ENCODE measurements around the gene RFNG. TPM values are rescaled to one million over a fixed set of nuclear protein-coding genes. Genes with fewer than 3 reads are reported as not detected.
A peak's percentile ranks its signal among the peaks of the same experiment; 100 is the strongest.

The RFNG gene
- total and polyA plus RNA-seq, 2 of the 13 experiments (the other 11 are each of a cell fraction or from before 2014, with no cell fraction given), result 61.4 to 64.0 TPM

DNA sequence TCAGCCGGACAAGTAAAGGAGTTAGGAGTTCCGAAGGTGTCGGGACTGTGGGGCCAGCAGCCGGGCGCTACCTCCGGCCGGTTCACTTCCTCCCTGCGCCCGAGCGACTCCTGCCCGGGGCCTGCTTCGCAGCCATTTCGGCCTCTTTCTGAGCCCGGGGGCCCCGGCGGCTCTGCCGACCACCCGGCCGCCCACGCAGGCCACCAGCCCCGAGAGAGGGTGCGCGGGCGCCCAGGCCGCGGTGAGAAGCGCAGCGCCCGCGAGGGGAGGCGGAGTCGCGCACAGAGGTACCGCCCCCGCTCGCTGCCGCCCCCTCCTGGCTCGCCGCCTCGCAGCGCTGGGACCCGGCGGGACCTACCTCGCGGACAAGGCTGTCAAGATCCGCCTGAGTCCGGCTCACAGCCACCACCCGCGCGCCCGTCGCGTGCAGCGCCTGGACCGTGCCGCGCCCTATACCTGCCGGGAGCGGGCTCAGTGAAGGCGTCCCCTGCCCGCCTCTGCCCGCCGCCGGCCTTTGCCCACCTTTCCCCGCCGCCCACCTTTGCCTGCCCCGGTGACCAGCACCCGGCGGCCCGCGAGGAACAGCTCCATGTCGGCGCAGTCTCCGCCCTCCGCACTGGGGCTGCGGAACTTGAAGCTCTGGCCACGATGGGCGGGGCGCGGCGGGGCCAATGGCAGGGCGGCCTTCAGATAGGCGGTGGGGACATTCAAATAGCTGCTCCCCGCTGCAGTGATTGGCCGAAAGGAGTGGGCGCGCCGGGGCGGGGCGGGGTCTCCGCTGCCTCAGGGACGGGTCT, 14.3 kb downstream of the RFNG start, which contains the start of gene DCXR (continued):
- TF ChIP-seq, protein P1, sequence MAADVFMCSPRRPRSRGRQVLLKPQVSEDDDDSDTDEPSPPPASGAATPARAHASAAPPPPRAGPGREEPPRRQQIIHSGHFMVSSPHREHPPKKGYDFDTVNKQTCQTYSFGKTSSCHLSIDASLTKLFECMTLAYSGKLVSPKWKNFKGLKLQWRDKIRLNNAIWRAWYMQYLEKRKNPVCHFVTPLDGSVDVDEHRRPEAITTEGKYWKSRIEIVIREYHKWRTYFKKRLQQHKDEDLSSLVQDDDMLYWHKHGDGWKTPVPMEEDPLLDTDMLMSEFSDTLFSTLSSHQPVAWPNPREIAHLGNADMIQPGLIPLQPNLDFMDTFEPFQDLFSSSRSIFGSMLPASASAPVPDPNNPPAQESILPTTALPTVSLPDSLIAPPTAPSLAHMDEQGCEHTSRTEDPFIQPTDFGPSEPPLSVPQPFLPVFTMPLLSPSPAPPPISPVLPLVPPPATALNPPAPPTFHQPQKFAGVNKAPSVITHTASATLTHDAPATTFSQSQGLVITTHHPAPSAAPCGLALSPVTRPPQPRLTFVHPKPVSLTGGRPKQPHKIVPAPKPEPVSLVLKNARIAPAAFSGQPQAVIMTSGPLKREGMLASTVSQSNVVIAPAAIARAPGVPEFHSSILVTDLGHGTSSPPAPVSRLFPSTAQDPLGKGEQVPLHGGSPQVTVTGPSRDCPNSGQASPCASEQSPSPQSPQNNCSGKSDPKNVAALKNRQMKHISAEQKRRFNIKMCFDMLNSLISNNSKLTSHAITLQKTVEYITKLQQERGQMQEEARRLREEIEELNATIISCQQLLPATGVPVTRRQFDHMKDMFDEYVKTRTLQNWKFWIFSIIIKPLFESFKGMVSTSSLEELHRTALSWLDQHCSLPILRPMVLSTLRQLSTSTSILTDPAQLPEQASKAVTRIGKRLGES (CRISPR knock-in tag; IDR thresholded peaks at IDR 0.05; ENCODE audit: borderline replicate concordance), result no peak
- TF ChIP-seq ATF7-NPFF (CRISPR knock-in tag; IDR thresholded peaks at IDR 0.05; ENCODE audit: low read depth) (peak; percentile 91; the same call in 1 of the 2 replicates), ZNF552 (CRISPR knock-in tag; IDR thresholded peaks at IDR 0.05; ENCODE audit: borderline replicate concordance) (peak; percentile 57), PTBP1 (IDR thresholded peaks at IDR 0.05; ENCODE audit: low read depth, low read length, poor library complexity, severe bottlenecking) (peak; percentile 90), NCOA5 (CRISPR knock-in tag; IDR thresholded peaks at IDR 0.05) (no peak), ZNF10 (CRISPR knock-in tag; IDR thresholded peaks at IDR 0.05; ENCODE audit: borderline replicate concordance, low read depth) (no peak), SP140L (CRISPR knock-in tag; IDR thresholded peaks at IDR 0.05; ENCODE audit: borderline replicate concordance) (no peak), CCAR2 (optimal IDR thresholded peaks at IDR 0.05; ENCODE audit: low read depth, low read length) (no peak), NFIC (IDR thresholded peaks at IDR 0.05; ENCODE audit: low read length) (no peak), MEF2D (CRISPR knock-in tag; IDR thresholded peaks at IDR 0.05) (peak; percentile 29; the same call in 1 of the 2 replicates), ZNF468 (CRISPR knock-in tag; IDR thresholded peaks at IDR 0.05) (0 out of 2 replicates have a peak, but pooled peaks have one; percentile 83), MIER2 (CRISPR knock-in tag; IDR thresholded peaks at IDR 0.05) (peak; percentile 14), TEAD3 (CRISPR knock-in tag; optimal IDR thresholded peaks at IDR 0.05; ENCODE audit: borderline replicate concordance) (no peak)
- TF ChIP-seq, protein P2, sequence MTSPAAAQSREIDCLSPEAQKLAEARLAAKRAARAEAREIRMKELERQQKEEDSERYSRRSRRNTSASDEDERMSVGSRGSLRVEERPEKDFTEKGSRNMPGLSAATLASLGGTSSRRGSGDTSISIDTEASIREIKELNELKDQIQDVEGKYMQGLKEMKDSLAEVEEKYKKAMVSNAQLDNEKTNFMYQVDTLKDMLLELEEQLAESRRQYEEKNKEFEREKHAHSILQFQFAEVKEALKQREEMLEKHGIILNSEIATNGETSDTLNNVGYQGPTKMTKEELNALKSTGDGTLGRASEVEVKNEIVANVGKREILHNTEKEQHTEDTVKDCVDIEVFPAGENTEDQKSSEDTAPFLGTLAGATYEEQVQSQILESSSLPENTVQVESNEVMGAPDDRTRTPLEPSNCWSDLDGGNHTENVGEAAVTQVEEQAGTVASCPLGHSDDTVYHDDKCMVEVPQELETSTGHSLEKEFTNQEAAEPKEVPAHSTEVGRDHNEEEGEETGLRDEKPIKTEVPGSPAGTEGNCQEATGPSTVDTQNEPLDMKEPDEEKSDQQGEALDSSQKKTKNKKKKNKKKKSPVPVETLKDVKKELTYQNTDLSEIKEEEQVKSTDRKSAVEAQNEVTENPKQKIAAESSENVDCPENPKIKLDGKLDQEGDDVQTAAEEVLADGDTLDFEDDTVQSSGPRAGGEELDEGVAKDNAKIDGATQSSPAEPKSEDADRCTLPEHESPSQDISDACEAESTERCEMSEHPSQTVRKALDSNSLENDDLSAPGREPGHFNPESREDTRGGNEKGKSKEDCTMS (CRISPR knock-in tag; conservative IDR thresholded peaks at IDR 0.05), result no peak
- TF ChIP-seq, protein P3, sequence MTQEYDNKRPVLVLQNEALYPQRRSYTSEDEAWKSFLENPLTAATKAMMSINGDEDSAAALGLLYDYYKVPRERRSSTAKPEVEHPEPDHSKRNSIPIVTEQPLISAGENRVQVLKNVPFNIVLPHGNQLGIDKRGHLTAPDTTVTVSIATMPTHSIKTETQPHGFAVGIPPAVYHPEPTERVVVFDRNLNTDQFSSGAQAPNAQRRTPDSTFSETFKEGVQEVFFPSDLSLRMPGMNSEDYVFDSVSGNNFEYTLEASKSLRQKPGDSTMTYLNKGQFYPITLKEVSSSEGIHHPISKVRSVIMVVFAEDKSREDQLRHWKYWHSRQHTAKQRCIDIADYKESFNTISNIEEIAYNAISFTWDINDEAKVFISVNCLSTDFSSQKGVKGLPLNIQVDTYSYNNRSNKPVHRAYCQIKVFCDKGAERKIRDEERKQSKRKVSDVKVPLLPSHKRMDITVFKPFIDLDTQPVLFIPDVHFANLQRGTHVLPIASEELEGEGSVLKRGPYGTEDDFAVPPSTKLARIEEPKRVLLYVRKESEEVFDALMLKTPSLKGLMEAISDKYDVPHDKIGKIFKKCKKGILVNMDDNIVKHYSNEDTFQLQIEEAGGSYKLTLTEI (CRISPR knock-in tag; conservative IDR thresholded peaks at IDR 0.05), result no peak
- TF ChIP-seq, protein P4, sequence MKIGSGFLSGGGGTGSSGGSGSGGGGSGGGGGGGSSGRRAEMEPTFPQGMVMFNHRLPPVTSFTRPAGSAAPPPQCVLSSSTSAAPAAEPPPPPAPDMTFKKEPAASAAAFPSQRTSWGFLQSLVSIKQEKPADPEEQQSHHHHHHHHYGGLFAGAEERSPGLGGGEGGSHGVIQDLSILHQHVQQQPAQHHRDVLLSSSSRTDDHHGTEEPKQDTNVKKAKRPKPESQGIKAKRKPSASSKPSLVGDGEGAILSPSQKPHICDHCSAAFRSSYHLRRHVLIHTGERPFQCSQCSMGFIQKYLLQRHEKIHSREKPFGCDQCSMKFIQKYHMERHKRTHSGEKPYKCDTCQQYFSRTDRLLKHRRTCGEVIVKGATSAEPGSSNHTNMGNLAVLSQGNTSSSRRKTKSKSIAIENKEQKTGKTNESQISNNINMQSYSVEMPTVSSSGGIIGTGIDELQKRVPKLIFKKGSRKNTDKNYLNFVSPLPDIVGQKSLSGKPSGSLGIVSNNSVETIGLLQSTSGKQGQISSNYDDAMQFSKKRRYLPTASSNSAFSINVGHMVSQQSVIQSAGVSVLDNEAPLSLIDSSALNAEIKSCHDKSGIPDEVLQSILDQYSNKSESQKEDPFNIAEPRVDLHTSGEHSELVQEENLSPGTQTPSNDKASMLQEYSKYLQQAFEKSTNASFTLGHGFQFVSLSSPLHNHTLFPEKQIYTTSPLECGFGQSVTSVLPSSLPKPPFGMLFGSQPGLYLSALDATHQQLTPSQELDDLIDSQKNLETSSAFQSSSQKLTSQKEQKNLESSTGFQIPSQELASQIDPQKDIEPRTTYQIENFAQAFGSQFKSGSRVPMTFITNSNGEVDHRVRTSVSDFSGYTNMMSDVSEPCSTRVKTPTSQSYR (CRISPR knock-in tag; IDR thresholded peaks at IDR 0.05; ENCODE audit: borderline replicate concordance), result peak; percentile 51; the same call in 1 of the 2 replicates
